A673 (cell line): ENCODE results near the gene PPP1R12C.

ENCODE experiments used
- CTCF ChIP-seq: fragments of 300-800, 200-600 bp; sonication (generic); conservative IDR thresholded peaks from 2 replicates; pipeline ENCODE4 v1.5.1; 2017; ENCODE audit warnings: low read depth, mild to moderate bottlenecking, antibody characterized with exemption, low read length, moderate library complexity, mixed read lengths
- EZH2 ChIP-seq: fragments of 200-600 bp; sonication (generic); IDR thresholded peaks from 2 replicates; pipeline ENCODE4 v1.6.1; 2017; ENCODE audit warnings: borderline replicate concordance, low read depth, mild to moderate bottlenecking, mixed read lengths, antibody characterized with exemption, low read length; ENCODE audit not compliant: poor library complexity, severe bottlenecking

DNA sequence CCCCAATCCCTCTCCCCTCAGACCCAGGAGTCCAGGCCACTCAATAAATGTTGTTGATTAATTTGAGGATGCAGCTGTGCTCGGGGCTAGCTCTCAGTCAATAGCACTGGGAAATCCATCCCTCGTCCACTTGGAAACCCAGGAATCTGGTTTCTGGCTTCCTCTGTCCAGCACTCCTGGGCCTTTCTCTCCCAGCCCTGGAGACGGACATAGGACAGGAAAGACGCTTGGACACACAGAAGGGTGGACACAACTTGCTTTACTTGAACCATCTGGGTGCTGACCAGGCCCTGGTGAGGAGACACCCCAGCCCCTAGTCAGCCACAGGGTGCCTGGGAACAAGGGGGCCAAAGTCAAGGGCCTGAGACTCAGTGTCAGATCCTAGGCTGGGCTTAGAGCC, 41.0 kb upstream of the PPP1R12C start:
- TF ChIP-seq CTCF (no peak), EZH2 (no peak)
